Prostate gland (tissue), 2 donors: ENCODE measurements around the gene PLSCR3.

ENCODE experiments used
- POLR2A ChIP-seq: fragments of 450-650 bp; IDR thresholded peaks from one replicate; pipeline ENCODE4 v1.6.1; 2016; ENCODE audit warnings: antibody characterized with exemption, mild to moderate bottlenecking
- TF ChIP-seq, protein P1 (sequence below), 4 experiments: fragments of 200-600 bp in 2 of 4; fragments of 450-650 bp in 2 of 4; sonication (generic) in 2 of 4; IDR thresholded peaks; 1 replicate in 3 of 4; 2 replicates in 1 of 4; pipeline ENCODE4 v1.5.1; 2016 to 2019; ENCODE audit warnings: antibody characterized with exemption in 4 of 4, mild to moderate bottlenecking in 2 of 4, moderate library complexity in 2 of 4

DNA sequence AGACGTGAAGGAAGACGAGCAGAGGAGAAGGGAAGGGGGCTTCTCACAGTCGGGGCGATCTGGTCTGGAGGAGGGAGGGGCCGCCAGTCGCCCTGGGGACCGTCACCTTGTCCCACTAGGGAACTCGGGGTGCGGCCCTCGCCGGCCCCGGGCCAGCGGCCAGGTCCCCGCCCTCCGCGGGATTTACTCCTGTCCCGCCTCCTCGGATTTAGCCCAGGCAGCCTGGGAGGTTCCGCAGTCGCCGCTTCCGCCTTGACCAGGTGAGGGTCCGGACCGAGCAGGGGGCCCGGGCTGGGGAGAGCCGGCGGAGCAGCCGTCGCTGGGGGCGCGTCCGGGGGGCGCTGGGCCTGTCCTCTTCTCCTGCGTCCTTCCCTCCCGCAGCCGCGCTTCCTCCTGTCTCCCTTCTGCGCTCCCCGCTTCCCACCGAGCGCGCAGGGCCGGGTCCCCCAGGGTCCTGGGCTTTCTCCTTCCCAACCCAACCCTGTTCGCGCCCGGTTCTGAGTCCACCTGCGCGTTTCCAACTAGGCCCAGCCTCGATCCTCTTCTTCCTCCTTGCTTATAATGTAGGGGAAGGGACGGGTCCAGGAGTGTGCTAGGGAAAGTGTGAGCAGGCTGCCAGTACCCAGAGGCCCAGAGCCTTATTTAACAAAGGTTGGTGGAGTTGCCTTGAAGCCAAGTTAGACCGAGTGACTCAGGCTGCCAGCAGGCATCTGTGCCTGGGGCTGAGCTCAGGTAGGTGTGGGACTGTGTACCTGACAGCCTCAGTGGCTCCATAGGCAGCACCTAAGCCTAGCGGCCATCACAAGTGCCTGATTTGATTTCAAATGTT, 13.3 kb downstream of the PLSCR3 start, which contains the start of gene TNK1:
- TF ChIP-seq POLR2A = peak; percentile 82
- TF ChIP-seq, protein P1, sequence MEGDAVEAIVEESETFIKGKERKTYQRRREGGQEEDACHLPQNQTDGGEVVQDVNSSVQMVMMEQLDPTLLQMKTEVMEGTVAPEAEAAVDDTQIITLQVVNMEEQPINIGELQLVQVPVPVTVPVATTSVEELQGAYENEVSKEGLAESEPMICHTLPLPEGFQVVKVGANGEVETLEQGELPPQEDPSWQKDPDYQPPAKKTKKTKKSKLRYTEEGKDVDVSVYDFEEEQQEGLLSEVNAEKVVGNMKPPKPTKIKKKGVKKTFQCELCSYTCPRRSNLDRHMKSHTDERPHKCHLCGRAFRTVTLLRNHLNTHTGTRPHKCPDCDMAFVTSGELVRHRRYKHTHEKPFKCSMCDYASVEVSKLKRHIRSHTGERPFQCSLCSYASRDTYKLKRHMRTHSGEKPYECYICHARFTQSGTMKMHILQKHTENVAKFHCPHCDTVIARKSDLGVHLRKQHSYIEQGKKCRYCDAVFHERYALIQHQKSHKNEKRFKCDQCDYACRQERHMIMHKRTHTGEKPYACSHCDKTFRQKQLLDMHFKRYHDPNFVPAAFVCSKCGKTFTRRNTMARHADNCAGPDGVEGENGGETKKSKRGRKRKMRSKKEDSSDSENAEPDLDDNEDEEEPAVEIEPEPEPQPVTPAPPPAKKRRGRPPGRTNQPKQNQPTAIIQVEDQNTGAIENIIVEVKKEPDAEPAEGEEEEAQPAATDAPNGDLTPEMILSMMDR (IDR thresholded peaks at IDR 0.05) = no peak
